NCI-H748 treated with DMSO at 0.1 percent for 48 hours (cell line): ENCODE data around the gene AFMID.

ENCODE experiments used
- DNase-seq: peaks from one replicate; lab custom pipeline; 2025; lab: John Stamatoyannopoulos, UW

AFMID gene

GRCh38 chr17:78180083-78180482 lies 7.1 kb upstream of the AFMID start:
- DNase-seq, result no peak

GRCh38 chr17:78180508-78180907 lies 6.7 kb upstream of the AFMID start:
- no peak for DNase-seq

- DNase-seq, result no peak
Measured at GRCh38 chr17:78182504-78182903, 4.7 kb upstream of the AFMID start.

GRCh38 chr17:78183916-78184315 lies 3.2 kb upstream of the AFMID start:
- no peak for DNase-seq

- DNase-seq, result no peak
Measured at GRCh38 chr17:78184351-78184750, 2.8 kb upstream of the AFMID start.

- no peak for DNase-seq
Measured at GRCh38 chr17:78184868-78185267, 2.3 kb upstream of the AFMID start.

GRCh38 chr17:78185981-78186691 lies 1.0 kb upstream of the AFMID start:
- DNase-seq, result no peak

- DNase-seq, result no peak
Measured at GRCh38 chr17:78196716-78197115, 9.6 kb downstream of the AFMID start.

GRCh38 chr17:78197147-78197832 lies 10.1 kb downstream of the AFMID start:
- DNase-seq, result no peak

GRCh38 chr17:78200451-78200850 lies 13.3 kb downstream of the AFMID start:
- DNase-seq, result no peak

- no peak for DNase-seq
Measured at GRCh38 chr17:78202666-78203065, 15.5 kb downstream of the AFMID start.

GRCh38 chr17:78204387-78205123 lies 17.4 kb downstream of the AFMID start:
- DNase-seq, result no peak

GRCh38 chr17:78205124-78205775 lies 18.1 kb downstream of the AFMID start:
- DNase-seq, result no peak

- DNase-seq, result no peak
Measured at GRCh38 chr17:78206298-78206697, 19.1 kb downstream of the AFMID start.

- no peak for DNase-seq
Measured at GRCh38 chr17:78208486-78208885, 21.3 kb downstream of the AFMID start.

GRCh38 chr17:78210111-78210510 lies 22.9 kb downstream of the AFMID start:
- DNase-seq, result no peak

- no peak for DNase-seq
Measured at GRCh38 chr17:78211032-78211431, 23.9 kb downstream of the AFMID start.

GRCh38 chr17:78214016-78214705 lies 27.0 kb downstream of the AFMID start, which contains the start of gene BIRC5:
Gene BIRC5, plus strand, starts transcription at chr17:78214253. Its CDS starts 64 bp downstream, at chr17:78214317.
- DNase-seq, result peak; percentile 55

GRCh38 chr17:78214706-78215061 lies 27.5 kb downstream of the AFMID start:
- no peak for DNase-seq

- no peak for DNase-seq
Measured at GRCh38 chr17:78219396-78220150, 32.4 kb downstream of the AFMID start.

- DNase-seq, result no peak
Measured at GRCh38 chr17:78223061-78223460, 35.9 kb downstream of the AFMID start.
